ENCODE results near the gene HIPK2. TPM values are rescaled to one million over a fixed set of nuclear protein-coding genes. Genes with fewer than 3 reads are reported as not detected.

Gene HIPK2
- total RNA-seq, 1 donor from 2014 or later: 47.2 TPM

GRCh38 chr7:139594911-139595476, 182.8 kb downstream of the HIPK2 start:
- H3K9me3 Mint-ChIP-seq (ENCODE audit: unreplicated experiment): no peaks in the 10 kb centered on the region
- peaks cover 2% of the 10 kb centered on the region for H3K27me3 Mint-ChIP-seq (ENCODE audit: unreplicated experiment)
- no peak for DNase-seq (ENCODE audit: low spot score)
- H3K4me1 Mint-ChIP-seq (ENCODE audit: unreplicated experiment): peaks cover 2% of the 10 kb centered on the region
- peaks cover 27% of the 10 kb centered on the region for H3K36me3 Mint-ChIP-seq (ENCODE audit: low read depth, unreplicated experiment)
- no peak for TF ChIP-seq CTCF (IDR thresholded peaks at IDR 0.05; ENCODE audit: unreplicated experiment)
- H3K27ac Mint-ChIP-seq (ENCODE audit: unreplicated experiment): no peak overlapping the region
- H3K4me3 Mint-ChIP-seq (ENCODE audit: unreplicated experiment): no peak overlapping the region

- no peak for TF ChIP-seq CTCF (IDR thresholded peaks at IDR 0.05; ENCODE audit: unreplicated experiment)
- Mint-ChIP-seq H3K4me3 (ENCODE audit: unreplicated experiment) (no peak overlapping the region), H3K9me3 (ENCODE audit: unreplicated experiment) (no peaks in the 10 kb centered on the region), H3K36me3 (ENCODE audit: low read depth, unreplicated experiment) (peaks cover 28% of the 10 kb centered on the region), H3K4me1 (ENCODE audit: unreplicated experiment) (no peaks in the 10 kb centered on the region), H3K27ac (ENCODE audit: unreplicated experiment) (no peak overlapping the region), H3K27me3 (ENCODE audit: unreplicated experiment) (peaks cover 4% of the 10 kb centered on the region)
- DNase-seq (ENCODE audit: low spot score): no peak
These were observed 183.7 kb downstream of the HIPK2 start for GRCh38 chr7:139594090-139594489.

GRCh38 chr7:139592801-139593461, 184.9 kb downstream of the HIPK2 start:
- peaks cover 29% of the 10 kb centered on the region for H3K36me3 Mint-ChIP-seq (ENCODE audit: low read depth, unreplicated experiment)

GRCh38 chr7:139591550-139592195, 186.1 kb downstream of the HIPK2 start:
- H3K36me3 Mint-ChIP-seq (ENCODE audit: low read depth, unreplicated experiment): peaks cover 29% of the 10 kb centered on the region
- H3K27me3 Mint-ChIP-seq (ENCODE audit: unreplicated experiment): peaks cover 4% of the 10 kb centered on the region
- no peaks in the 10 kb centered on the region for H3K9me3 Mint-ChIP-seq (ENCODE audit: unreplicated experiment)
- no peak overlapping the region for H3K27ac Mint-ChIP-seq (ENCODE audit: unreplicated experiment)
- no peak for DNase-seq (ENCODE audit: low spot score)
- H3K4me3 Mint-ChIP-seq (ENCODE audit: unreplicated experiment): no peak overlapping the region
- no peak for TF ChIP-seq CTCF (IDR thresholded peaks at IDR 0.05; ENCODE audit: unreplicated experiment)
- no peaks in the 10 kb centered on the region for H3K4me1 Mint-ChIP-seq (ENCODE audit: unreplicated experiment)

More at GRCh38 chr7:139592801-139593461, 184.9 kb downstream of the HIPK2 start:
- Mint-ChIP-seq H3K4me1 (ENCODE audit: unreplicated experiment) (no peaks in the 10 kb centered on the region), H3K27me3 (ENCODE audit: unreplicated experiment) (peaks cover 4% of the 10 kb centered on the region), H3K27ac (ENCODE audit: unreplicated experiment) (no peak overlapping the region), H3K9me3 (ENCODE audit: unreplicated experiment) (no peaks in the 10 kb centered on the region), H3K4me3 (ENCODE audit: unreplicated experiment) (no peak overlapping the region)
- DNase-seq (ENCODE audit: low spot score): no peak
- TF ChIP-seq CTCF (IDR thresholded peaks at IDR 0.05; ENCODE audit: unreplicated experiment): no peak

GRCh38 chr7:139589474-139589873, 188.3 kb downstream of the HIPK2 start:
- no peaks in the 10 kb centered on the region for H3K9me3 Mint-ChIP-seq (ENCODE audit: unreplicated experiment)
- H3K27me3 Mint-ChIP-seq (ENCODE audit: unreplicated experiment): peaks cover 4% of the 10 kb centered on the region
- no peak for TF ChIP-seq CTCF (IDR thresholded peaks at IDR 0.05; ENCODE audit: unreplicated experiment)
- no peaks in the 10 kb centered on the region for H3K4me1 Mint-ChIP-seq (ENCODE audit: unreplicated experiment)
- no peak for DNase-seq (ENCODE audit: low spot score)
- H3K27ac Mint-ChIP-seq (ENCODE audit: unreplicated experiment): no peak overlapping the region
- peaks cover 22% of the 10 kb centered on the region for H3K36me3 Mint-ChIP-seq (ENCODE audit: low read depth, unreplicated experiment)
- no peak overlapping the region for H3K4me3 Mint-ChIP-seq (ENCODE audit: unreplicated experiment)

Measured in endothelial cell (in vitro differentiated cells).